Glomerular endothelial cell (primary cell): ENCODE results near the gene CXCL3. TPM values are rescaled to one million over a fixed set of nuclear protein-coding genes. Genes with fewer than 3 reads are reported as not detected.
"Not testable (repeated sequence)": the region's sequence is repeated elsewhere in the genome, so short reads cannot be mapped to it uniquely, and the experiment has no call there.

Experiments used
- DNase-seq: peaks from one replicate; pipeline ENCODE4 v3.0.0-alpha.2; 2011; ENCODE audit warnings: low read depth, low spot score; ENCODE audit errors: extremely low read depth
- total RNA-seq: library from RNA; depleted of rRNA; stranded (reverse); fragments of >200 nt; gene quantifications from 2 replicates; pipeline ENCODE4 v1.2.3, GENCODE V29; 2015

Gene CXCL3
- 4.3 and 21.2 TPM in 2 replicates for total RNA-seq

GRCh38 chr4:74038425-74039314 lies at the start of gene CXCL3:
TSS of gene CXCL3 (minus strand) at chr4:74038689. CDS start at chr4:74038611, 78 bp downstream.
- no peak for DNase-seq

GRCh38 chr4:74087481-74087880 lies 49.0 kb upstream of the CXCL3 start:
- DNase-seq: no peak

- no peak for DNase-seq
These were observed 47.2 kb upstream of the CXCL3 start for GRCh38 chr4:74085669-74086068.

DNA sequence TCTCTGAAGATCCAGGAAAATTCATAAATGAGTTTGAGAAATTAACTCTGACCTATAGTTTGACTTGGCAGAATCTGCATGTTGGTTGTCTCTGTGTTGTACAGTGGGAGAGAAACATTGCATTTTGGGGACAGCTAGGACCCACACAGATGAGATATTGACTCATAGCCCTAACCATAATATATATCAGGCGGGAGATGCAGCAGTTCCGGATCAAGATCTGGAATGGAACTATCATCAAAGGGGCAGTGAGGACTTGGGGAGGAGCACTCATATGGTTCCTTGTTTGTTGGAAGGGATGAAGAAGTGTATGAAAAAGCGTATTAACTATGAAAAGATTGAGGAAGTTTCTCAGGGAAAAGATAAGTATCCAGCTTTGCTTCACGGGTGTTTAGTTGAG lies 46.5 kb upstream of the CXCL3 start:
- DNase-seq: no peak

GRCh38 chr4:74083546-74083945 lies 45.1 kb upstream of the CXCL3 start:
- DNase-seq: no peak

- DNase-seq: no peak
These were observed 42.5 kb upstream of the CXCL3 start for GRCh38 chr4:74081035-74081434.

DNA sequence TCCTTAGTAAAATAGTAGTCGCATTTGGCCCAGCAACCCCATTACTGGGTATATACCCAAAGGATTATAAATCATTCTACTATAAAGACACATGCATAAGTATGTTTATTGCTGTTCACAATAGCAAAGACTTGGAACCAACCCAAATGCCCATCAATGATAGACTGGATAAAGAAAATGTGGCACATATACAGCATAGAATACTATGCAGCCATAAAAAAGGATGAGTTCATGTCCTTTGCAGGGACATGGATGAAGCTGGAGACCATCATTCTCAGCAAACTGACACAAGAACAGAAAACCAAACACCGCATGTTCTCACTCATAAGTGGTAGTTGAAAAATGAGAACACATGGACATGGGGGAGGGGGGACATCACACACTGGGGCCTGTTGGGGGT lies 41.9 kb upstream of the CXCL3 start:
- DNase-seq: not testable (repeated sequence)

DNA sequence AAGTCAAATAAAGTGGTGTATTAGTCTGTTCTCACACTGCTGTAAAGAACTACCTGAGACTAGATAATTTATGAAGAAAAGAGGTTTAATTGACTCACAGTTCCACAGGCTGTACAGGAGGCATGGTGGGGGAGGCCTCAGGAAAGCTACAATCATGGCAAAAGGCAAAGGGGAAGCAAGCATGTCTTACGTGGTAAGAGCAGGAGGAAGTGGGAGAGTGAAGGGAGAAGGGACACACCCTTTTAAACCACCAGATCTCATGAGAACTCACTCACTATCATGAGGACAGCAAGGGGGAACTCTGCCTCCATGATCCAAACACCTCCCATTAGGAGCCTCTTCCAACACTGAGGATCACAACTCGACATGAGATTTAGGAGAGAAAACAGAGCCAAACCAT lies 40.5 kb upstream of the CXCL3 start:
- not testable (repeated sequence) for DNase-seq

- DNase-seq: no peak
These were observed 34.9 kb upstream of the CXCL3 start for GRCh38 chr4:74073358-74073757.

GRCh38 chr4:74072739-74073138 lies 34.2 kb upstream of the CXCL3 start:
- DNase-seq: no peak

GRCh38 chr4:74067586-74067985 lies 29.1 kb upstream of the CXCL3 start:
- DNase-seq: no peak

GRCh38 chr4:74066232-74066631 lies 27.7 kb upstream of the CXCL3 start:
- no peak for DNase-seq

DNA sequence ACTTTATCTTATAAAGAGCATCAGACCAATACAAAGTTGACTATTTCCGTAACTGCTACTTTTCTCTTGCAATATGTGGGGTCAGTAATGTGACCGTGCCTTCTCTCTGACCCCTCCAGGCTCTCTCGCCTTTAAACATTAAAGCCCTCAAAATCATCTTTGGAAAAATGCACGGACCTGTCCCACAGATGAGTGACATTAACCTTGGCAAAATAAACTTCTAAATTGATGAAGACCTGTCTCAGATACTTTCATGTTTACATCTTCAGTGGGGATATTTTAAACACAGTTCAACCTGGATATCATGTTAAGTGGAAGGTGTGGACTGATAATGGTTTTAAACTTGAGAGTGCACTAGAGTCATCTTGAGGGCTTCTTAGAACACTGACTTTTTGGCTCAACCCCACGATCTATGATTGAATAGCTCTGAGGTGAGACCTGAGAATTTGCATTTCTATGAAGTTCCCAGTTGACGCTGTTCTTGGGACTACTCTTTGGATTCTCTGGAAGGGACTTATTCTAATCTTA lies 26.7 kb upstream of the CXCL3 start:
- no peak for DNase-seq

- DNase-seq: no peak
These were observed 25.4 kb upstream of the CXCL3 start for GRCh38 chr4:74063859-74064258.

DNA sequence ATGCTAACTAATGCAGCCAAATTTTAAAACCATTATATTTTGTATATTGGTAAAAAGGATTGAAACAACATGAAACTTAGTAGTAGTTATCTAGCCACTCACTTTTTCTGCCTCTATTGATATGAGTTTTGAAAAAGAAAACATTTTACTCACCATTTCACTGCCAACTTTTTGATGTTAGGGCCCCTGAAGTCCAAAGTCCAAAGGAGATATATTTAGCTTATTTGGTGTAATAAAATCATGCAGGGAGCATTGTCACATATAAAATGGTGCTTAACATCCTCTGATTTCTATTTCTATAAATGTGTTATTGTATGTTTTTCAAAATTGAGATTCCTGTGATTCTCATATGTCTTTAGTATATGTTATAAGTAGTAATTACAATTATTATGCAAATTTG lies 24.5 kb upstream of the CXCL3 start:
- DNase-seq: no peak

- DNase-seq: no peak
These were observed 22.9 kb upstream of the CXCL3 start for GRCh38 chr4:74061430-74061829.

DNA sequence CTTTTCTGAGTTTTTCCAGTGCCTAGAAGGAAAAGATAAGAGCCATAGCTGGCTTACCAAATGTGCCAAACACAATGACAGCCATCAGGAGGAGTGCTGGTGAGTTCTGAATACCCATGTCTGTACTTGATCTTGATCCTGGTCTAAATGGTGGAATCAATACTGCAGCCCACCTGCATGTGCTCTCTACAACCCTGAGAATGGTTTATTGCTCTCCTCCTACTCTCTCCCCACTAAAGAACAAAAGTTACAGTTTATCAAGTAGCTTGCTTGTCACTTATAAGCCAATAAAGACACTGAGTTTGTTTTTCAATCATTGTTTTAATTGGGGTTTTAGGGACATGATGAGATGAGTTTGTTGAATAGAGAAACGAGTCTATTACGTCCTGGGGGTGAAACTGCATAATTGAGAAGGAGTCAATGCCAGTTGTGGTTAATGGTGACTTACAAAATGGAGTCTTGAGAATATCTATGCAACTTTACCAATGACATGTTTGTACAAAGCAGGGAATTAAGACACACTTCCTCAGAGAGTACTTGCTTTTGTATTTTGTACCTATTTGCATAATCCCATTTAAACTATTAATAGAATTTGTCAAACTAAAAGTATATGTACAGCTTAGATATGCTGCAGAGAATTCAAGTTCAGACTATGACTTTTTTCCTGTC lies 20.8 kb upstream of the CXCL3 start:
- no peak for DNase-seq

- no peak for DNase-seq
These were observed 19.7 kb upstream of the CXCL3 start for GRCh38 chr4:74058048-74058651.

- no peak for DNase-seq
These were observed 19.1 kb upstream of the CXCL3 start for GRCh38 chr4:74057588-74057987.

DNA sequence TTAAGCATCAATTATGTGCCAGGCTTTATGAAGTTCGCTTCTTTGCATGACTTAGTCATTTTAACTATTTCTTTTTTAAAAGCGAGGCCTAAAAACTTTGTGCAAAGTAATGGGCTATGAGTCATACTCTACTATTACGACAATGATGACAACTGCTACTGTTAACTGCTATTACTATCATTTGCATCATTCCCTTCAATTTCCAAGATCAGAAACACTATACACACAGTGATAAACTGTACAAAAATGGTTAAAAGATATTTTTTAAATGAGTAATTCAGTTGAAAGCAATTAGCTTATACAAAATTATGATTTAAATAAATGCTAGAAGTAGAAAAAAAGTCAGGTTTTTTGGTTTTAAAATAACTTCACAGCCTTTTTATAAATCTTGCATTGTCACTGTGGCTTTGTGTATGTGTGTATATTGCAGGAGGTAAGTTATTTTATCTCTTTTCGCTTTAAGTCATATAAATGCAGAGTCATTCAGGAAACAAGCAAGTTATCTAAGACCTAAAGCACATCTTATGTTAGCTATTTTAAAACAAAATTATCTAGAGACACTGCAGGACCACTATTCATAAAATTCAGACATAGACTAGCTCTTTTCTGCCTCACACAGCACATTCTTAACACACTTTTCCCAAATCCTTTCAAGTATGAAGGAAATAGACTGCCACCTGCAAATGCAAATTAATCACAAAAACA lies 18.5 kb upstream of the CXCL3 start:
- DNase-seq: no peak
